Measurements from ENCODE around the gene TCF7L2. TPM values are rescaled to one million over a fixed set of nuclear protein-coding genes. Genes with fewer than 3 reads are reported as not detected.

The TCF7L2 gene
- total and polyA plus RNA-seq, 2 donors (not counting 1 experiment from before 2014, with no cell fraction given), result 3.4 to 5.0 TPM

DNA sequence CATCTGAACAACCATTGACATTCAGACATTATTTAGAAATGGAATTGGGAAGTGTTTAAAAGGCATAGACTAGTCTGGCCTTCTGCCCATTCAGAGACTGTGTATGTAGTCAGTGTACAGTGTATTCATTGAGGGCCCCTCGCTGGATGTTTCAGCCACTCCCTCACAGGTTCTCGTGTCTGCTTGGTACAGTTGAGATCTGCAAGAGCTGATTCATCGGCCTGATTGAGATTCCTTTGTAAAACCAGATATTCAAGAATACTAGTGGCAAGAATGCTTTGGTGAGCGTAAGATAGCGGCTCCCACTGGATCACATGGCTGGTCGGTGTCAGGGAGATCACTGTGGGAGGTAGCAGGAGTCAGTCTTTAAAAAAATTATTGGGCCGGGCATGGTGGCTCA lies 119.5 kb downstream of the TCF7L2 start:
- Histone ChIP-seq H3K4me1 (ENCODE audit: control insufficient read depth, extremely low read depth, insufficient read depth, low read length) (no peaks in the 10 kb centered on the region), H3K27me3 (ENCODE audit: control insufficient read depth, insufficient read depth, low read length) (no peaks in the 10 kb centered on the region), H3K36me3 (ENCODE audit: control insufficient read depth, insufficient read depth, low read length) (no peaks in the 10 kb centered on the region), H3K4me2 (ENCODE audit: extremely low read depth, insufficient read depth, low read length) (no peak overlapping the region), H3K4me3 (replicated peaks in 1 of 4; ENCODE audit: control extremely low read depth in 1 of 4, insufficient read depth in 1 of 4, low read depth in 3 of 4, low read length in 4 of 4) (no peak overlapping the region), H4K20me1 (ENCODE audit: control insufficient read depth, extremely low read depth, insufficient read depth, low read length) (no peaks in the 10 kb centered on the region), H3K27ac (ENCODE audit: insufficient read depth, low read length) (no peak overlapping the region), H2AFZ (ENCODE audit: low read length) (no peak overlapping the region), H3K9me3 (ENCODE audit: control insufficient read depth, insufficient read depth, low read depth, low read length) (no peaks in the 10 kb centered on the region), H3K9ac (ENCODE audit: insufficient read depth, low read length) (no peak overlapping the region), H3K79me2 (ENCODE audit: control insufficient read depth, insufficient read depth, low read length) (no peaks in the 10 kb centered on the region)
- DNase-seq (ENCODE audit: low read depth in 2 of 2), result peak in 1 of 2 donors; percentile 97
- TF ChIP-seq EZH2 (IDR thresholded peaks at IDR 0.05; ENCODE audit: low read length, missing control alignments), result no peak
- TF ChIP-seq, protein P1, sequence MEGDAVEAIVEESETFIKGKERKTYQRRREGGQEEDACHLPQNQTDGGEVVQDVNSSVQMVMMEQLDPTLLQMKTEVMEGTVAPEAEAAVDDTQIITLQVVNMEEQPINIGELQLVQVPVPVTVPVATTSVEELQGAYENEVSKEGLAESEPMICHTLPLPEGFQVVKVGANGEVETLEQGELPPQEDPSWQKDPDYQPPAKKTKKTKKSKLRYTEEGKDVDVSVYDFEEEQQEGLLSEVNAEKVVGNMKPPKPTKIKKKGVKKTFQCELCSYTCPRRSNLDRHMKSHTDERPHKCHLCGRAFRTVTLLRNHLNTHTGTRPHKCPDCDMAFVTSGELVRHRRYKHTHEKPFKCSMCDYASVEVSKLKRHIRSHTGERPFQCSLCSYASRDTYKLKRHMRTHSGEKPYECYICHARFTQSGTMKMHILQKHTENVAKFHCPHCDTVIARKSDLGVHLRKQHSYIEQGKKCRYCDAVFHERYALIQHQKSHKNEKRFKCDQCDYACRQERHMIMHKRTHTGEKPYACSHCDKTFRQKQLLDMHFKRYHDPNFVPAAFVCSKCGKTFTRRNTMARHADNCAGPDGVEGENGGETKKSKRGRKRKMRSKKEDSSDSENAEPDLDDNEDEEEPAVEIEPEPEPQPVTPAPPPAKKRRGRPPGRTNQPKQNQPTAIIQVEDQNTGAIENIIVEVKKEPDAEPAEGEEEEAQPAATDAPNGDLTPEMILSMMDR (conservative IDR thresholded peaks at IDR 0.05 in 1 of 2, IDR thresholded peaks at IDR 0.05 in 1 of 2; ENCODE audit: low read depth in 1 of 2, low read length in 2 of 2), result no peak

- Histone ChIP-seq H3K27me3 (ENCODE audit: control insufficient read depth, insufficient read depth, low read length) (no peaks in the 10 kb centered on the region), H3K9me3 (ENCODE audit: control insufficient read depth, insufficient read depth, low read depth, low read length) (no peaks in the 10 kb centered on the region), H3K27ac (ENCODE audit: insufficient read depth, low read length) (no peak overlapping the region), H3K79me2 (ENCODE audit: control insufficient read depth, insufficient read depth, low read length) (no peaks in the 10 kb centered on the region), H3K9ac (ENCODE audit: insufficient read depth, low read length) (no peak overlapping the region), H3K36me3 (ENCODE audit: control insufficient read depth, insufficient read depth, low read length) (no peaks in the 10 kb centered on the region), H3K4me2 (ENCODE audit: extremely low read depth, insufficient read depth, low read length) (no peak overlapping the region), H2AFZ (ENCODE audit: low read length) (no peak overlapping the region), H3K4me1 (ENCODE audit: control insufficient read depth, extremely low read depth, insufficient read depth, low read length) (no peaks in the 10 kb centered on the region), H3K4me3 (replicated peaks in 1 of 4; ENCODE audit: control extremely low read depth in 1 of 4, insufficient read depth in 1 of 4, low read depth in 3 of 4, low read length in 4 of 4) (no peak overlapping the region), H4K20me1 (ENCODE audit: control insufficient read depth, extremely low read depth, insufficient read depth, low read length) (no peaks in the 10 kb centered on the region)
- no peak for TF ChIP-seq EZH2 (IDR thresholded peaks at IDR 0.05; ENCODE audit: low read length, missing control alignments)
- TF ChIP-seq, protein P1 (conservative IDR thresholded peaks at IDR 0.05 in 1 of 2, IDR thresholded peaks at IDR 0.05 in 1 of 2; ENCODE audit: low read depth in 1 of 2, low read length in 2 of 2), result no peak
- DNase-seq (ENCODE audit: low read depth in 2 of 2), result peak in 1 of 2 donors; percentile 76
Observed at GRCh38 chr10:113071446-113071845, 121.4 kb downstream of the TCF7L2 start.

DNA sequence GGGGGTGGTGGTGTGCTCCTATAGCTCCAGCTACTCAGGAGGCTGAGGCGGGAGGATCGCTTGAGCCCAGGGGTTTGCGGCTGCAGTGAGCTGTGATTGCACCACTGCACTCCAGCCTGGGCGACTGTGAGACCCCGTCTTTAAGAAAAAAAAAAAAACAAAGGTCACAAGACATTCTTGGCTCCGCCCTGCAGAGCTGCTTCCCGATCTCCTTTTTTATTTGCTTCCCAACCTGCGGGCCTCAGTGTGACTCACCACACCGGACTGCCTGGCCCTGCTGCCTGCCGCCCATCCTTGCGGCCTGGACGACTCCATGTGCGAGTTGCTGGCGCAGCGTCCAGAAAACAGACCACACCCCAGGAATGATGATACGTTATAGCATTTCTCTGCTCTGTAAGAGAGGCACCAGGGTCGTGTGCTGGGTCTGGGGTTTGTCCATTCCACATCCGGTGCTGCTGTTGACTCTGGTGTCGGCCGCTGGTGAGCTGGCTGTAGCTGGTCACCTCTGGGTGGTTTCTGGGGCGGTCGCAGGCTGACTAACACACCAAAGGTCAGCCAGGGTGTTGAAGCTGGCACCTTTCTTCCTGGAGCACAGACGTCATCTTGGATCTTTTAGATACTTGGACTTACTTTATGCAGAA lies 123.6 kb downstream of the TCF7L2 start:
- H3K36me3 ChIP-seq (ENCODE audit: control insufficient read depth, insufficient read depth, low read length), result no peaks in the 10 kb centered on the region
- H3K4me3 ChIP-seq (replicated peaks in 1 of 4; ENCODE audit: control extremely low read depth in 1 of 4, insufficient read depth in 1 of 4, low read depth in 3 of 4, low read length in 4 of 4), result peak overlapping the region in 1 of 4 experiments; percentile 5
- peak overlapping the region; percentile 67 for H3K27ac ChIP-seq (ENCODE audit: insufficient read depth, low read length)
- no peak overlapping the region for H2AFZ ChIP-seq (ENCODE audit: low read length)
- H3K9ac ChIP-seq (ENCODE audit: insufficient read depth, low read length), result no peak overlapping the region
- TF ChIP-seq EZH2 (IDR thresholded peaks at IDR 0.05; ENCODE audit: low read length, missing control alignments), result no peak
- TF ChIP-seq, protein P1 (conservative IDR thresholded peaks at IDR 0.05 in 1 of 2, IDR thresholded peaks at IDR 0.05 in 1 of 2; ENCODE audit: low read depth in 1 of 2, low read length in 2 of 2), result no peak
- no peaks in the 10 kb centered on the region for H3K9me3 ChIP-seq (ENCODE audit: control insufficient read depth, insufficient read depth, low read depth, low read length)
- no peaks in the 10 kb centered on the region for H3K4me1 ChIP-seq (ENCODE audit: control insufficient read depth, extremely low read depth, insufficient read depth, low read length)
- peak; percentile 97 to 100 for DNase-seq (ENCODE audit: low read depth in 2 of 2)
- no peaks in the 10 kb centered on the region for H3K79me2 ChIP-seq (ENCODE audit: control insufficient read depth, insufficient read depth, low read length)
- no peaks in the 10 kb centered on the region for H4K20me1 ChIP-seq (ENCODE audit: control insufficient read depth, extremely low read depth, insufficient read depth, low read length)
- H3K27me3 ChIP-seq (ENCODE audit: control insufficient read depth, insufficient read depth, low read length), result no peaks in the 10 kb centered on the region
- H3K4me2 ChIP-seq (ENCODE audit: extremely low read depth, insufficient read depth, low read length), result peak overlapping the region; percentile 48
